Thoracic aorta (tissue), 2 donors: ENCODE data around the gene TRPC3. TPM values are rescaled to one million over a fixed set of nuclear protein-coding genes. Genes with fewer than 3 reads are reported as not detected.
"Not testable (repeated sequence)": the region's sequence is repeated elsewhere in the genome, so short reads cannot be mapped to it uniquely, and the experiment has no call there.

ENCODE experiments used
- ATAC-seq: fragments of 150-250 bp; one replicate; pipeline ENCODE4 v1.8.0; 2017; ENCODE audit warnings: low read depth; ENCODE audit not compliant: insufficient number of reproducible peaks, low FRiP score
- DNase-seq: peaks from one replicate; pipeline ENCODE4 v3.0.0-alpha.2; 2020; ENCODE audit warnings: low spot score
- H3K27ac ChIP-seq, 2 donors: fragments of 200-600 bp; sonication (generic); 1 replicate in 1 of 2; 2 replicates in 1 of 2; pipeline ENCODE4 v1.5.1; 2016; ENCODE audit warnings: mild to moderate bottlenecking in 2 of 2, moderate library complexity in 2 of 2
- H3K27me3 ChIP-seq: fragments of 200-600 bp; sonication (generic); replicated peaks from 2 replicates; pipeline ENCODE4 v1.6.0; 2016; ENCODE audit warnings: mild to moderate bottlenecking; ENCODE audit not compliant: insufficient read depth
- H3K36me3 ChIP-seq: fragments of 200-600 bp; sonication (generic); one replicate; pipeline ENCODE4 v1.5.1; 2016
- H3K4me1 ChIP-seq, 2 donors: fragments of 200-600 bp; sonication (generic); 1 replicate in 1 of 2; 2 replicates in 1 of 2; pipeline versions ENCODE4 v1.5.1 to v1.6.0; 2016; ENCODE audit warnings: low read depth in 2 of 2, mild to moderate bottlenecking in 1 of 2; ENCODE audit not compliant: control insufficient read depth in 1 of 2
- H3K4me3 ChIP-seq: fragments of 200-600 bp; sonication (generic); 2 replicates; pipeline ENCODE4 v1.5.1; 2016; ENCODE audit warnings: mild to moderate bottlenecking
- H3K9me3 ChIP-seq: fragments of 200-600 bp; sonication (generic); 2 replicates; pipeline ENCODE4 v1.5.1; 2016
- CTCF ChIP-seq: fragments of 200-600 bp; sonication (generic); IDR thresholded peaks from one replicate; pipeline ENCODE4 v1.5.1; 2019; ENCODE audit warnings: antibody characterized with exemption
- total RNA-seq, 2 donors: library from RNA; depleted of rRNA; stranded (reverse); fragments of >200 nt; gene quantifications; one replicate each; pipeline versions ENCODE4 v1.1.0 to v1.2.3, GENCODE V29; 2016

Gene TRPC3
- total RNA-seq, 2 donors from 2014 or later, result 0.27 to 0.78 TPM

- Histone ChIP-seq H3K27me3 (no peaks in the 10 kb centered on the region), H3K36me3 (no peaks in the 10 kb centered on the region), H3K4me1 (no peaks in the 10 kb centered on the region), H3K9me3 (no peaks in the 10 kb centered on the region), H3K4me3 (no peak overlapping the region), H3K27ac (no peak overlapping the region)
- TF ChIP-seq CTCF, result no peak
- no peak for DNase-seq
- ATAC-seq, result no peak
Observed at GRCh38 chr4:121927948-121928347, 23.9 kb downstream of the TRPC3 start.

GRCh38 chr4:121926490-121926889, 25.4 kb downstream of the TRPC3 start:
- ATAC-seq, H3K27ac ChIP-seq: not testable (repeated sequence)

GRCh38 chr4:121923306-121923705, 28.6 kb downstream of the TRPC3 start:
- Histone ChIP-seq H3K9me3 (no peaks in the 10 kb centered on the region), H3K27me3 (no peaks in the 10 kb centered on the region), H3K4me3 (no peak overlapping the region), H3K4me1 (no peaks in the 10 kb centered on the region), H3K36me3 (no peaks in the 10 kb centered on the region), H3K27ac (no peak overlapping the region)
- ATAC-seq (no peak), DNase-seq (no peak)
- no peak for TF ChIP-seq CTCF

More at GRCh38 chr4:121926490-121926889, 25.4 kb downstream of the TRPC3 start:
- H3K4me1 ChIP-seq, H3K4me3 ChIP-seq, H3K9me3 ChIP-seq, H3K27me3 ChIP-seq, DNase-seq, H3K36me3 ChIP-seq: not testable (repeated sequence)

GRCh38 chr4:121913667-121914066, 38.2 kb downstream of the TRPC3 start:
- TF ChIP-seq CTCF, result no peak
- DNase-seq, result no peak
- H3K27me3 ChIP-seq, result no peaks in the 10 kb centered on the region
- no peaks in the 10 kb centered on the region for H3K36me3 ChIP-seq
- no peak overlapping the region for H3K4me3 ChIP-seq
- H3K27ac ChIP-seq, result no peak overlapping the region
- H3K9me3 ChIP-seq, result no peaks in the 10 kb centered on the region
- ATAC-seq, result no peak
- no peaks in the 10 kb centered on the region for H3K4me1 ChIP-seq

GRCh38 chr4:121908346-121908745, 43.5 kb downstream of the TRPC3 start:
- H3K9me3 ChIP-seq, result no peaks in the 10 kb centered on the region
- no peaks in the 10 kb centered on the region for H3K4me1 ChIP-seq
- no peaks in the 10 kb centered on the region for H3K36me3 ChIP-seq
- no peak for DNase-seq
- no peaks in the 10 kb centered on the region for H3K27me3 ChIP-seq
- ATAC-seq, result no peak
- H3K27ac ChIP-seq, result no peak overlapping the region
- no peak overlapping the region for H3K4me3 ChIP-seq
- no peak for TF ChIP-seq CTCF
